Subcutaneous adipose tissue (tissue), 4 donors: ENCODE results near the gene TMEM255A. TPM values are rescaled to one million over a fixed set of nuclear protein-coding genes. Genes with fewer than 3 reads are reported as not detected.

ENCODE experiments used
- CTCF ChIP-seq: fragments of 450-650 bp; IDR thresholded peaks from one replicate; pipeline ENCODE4 v1.5.1; 2016; ENCODE audit warnings: low read depth, mild to moderate bottlenecking, control low read depth, antibody characterized with exemption, moderate library complexity
- total RNA-seq, 4 donors: library from RNA; depleted of rRNA; stranded (reverse); fragments of >200 nt; gene quantifications; one replicate each; pipeline ENCODE4 v1.1.0, GENCODE V29; 2016

The TMEM255A gene
- total RNA-seq, 4 donors from 2014 or later = 0.88 to 4.1 (median 2.9) TPM; not detected in 1

- no peak for TF ChIP-seq CTCF
Measured at GRCh38 chrX:120293015-120293414, 18.2 kb downstream of the TMEM255A start.

- TF ChIP-seq CTCF = no peak
Measured at GRCh38 chrX:120291211-120291610, 20.1 kb downstream of the TMEM255A start.

DNA sequence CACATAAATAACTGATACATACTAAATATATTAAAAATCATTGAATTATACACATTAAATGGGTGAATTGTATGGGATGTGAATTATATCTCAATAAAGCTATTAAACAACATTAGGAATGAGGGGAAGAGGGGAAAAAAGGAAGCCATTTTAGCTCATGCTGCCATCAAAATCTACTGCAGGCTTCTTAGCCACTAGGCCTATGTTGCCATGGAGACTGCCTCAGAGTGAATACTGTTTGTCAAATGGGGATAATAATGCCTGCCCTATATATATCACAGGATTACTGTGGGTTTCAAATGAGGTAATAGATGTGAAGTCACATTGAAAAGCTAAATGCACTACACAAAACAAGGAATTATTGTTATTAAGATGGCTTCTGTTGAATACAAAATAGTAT is 21.2 kb downstream of the TMEM255A start:
- no peak for TF ChIP-seq CTCF

- no peak for TF ChIP-seq CTCF
Measured at GRCh38 chrX:120287513-120288112, 23.6 kb downstream of the TMEM255A start.

GRCh38 chrX:120286733-120287512 is 24.3 kb downstream of the TMEM255A start:
- TF ChIP-seq CTCF = no peak

GRCh38 chrX:120282697-120283096 is 28.6 kb downstream of the TMEM255A start:
- TF ChIP-seq CTCF = no peak

DNA sequence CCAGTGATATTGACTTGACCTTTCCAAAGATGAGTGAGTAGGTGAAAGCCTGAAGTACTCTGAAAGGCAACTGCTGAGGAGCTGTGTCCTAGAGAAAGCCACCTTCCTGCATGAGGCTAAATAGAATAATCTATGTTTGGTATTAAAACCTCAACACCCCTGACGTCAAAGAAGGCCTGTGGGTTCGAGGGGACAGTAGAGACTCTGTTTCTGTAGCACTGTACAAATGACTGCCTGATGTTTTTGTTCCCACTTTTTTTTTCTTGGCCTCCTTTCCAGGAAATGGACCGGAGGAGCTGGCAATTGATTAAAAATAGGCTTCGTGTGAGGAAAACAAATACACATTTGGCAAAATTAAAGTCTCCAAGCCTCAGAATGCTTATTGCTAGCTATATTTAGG is 29.5 kb downstream of the TMEM255A start:
- TF ChIP-seq CTCF = no peak
